Fibroblast of lung (primary cell): Measurements from ENCODE around the gene SDS. TPM values are rescaled to one million over a fixed set of nuclear protein-coding genes. Genes with fewer than 3 reads are reported as not detected.
"Not testable (repeated sequence)": the region's sequence is repeated elsewhere in the genome, so short reads cannot be mapped to it uniquely, and the experiment has no call there.

Experiments
- DNase-seq, 2 donors: peaks; one replicate each; pipeline versions ENCODE4 v3.0.0 to v3.0.0-alpha.2; 2010; ENCODE audit warnings: low read depth in 2 of 2
- H2AFZ ChIP-seq: 2 replicates; pipeline ENCODE4 v1.5.1; 2012; ENCODE audit warnings: low read length, control low read depth, inconsistent platforms
- H3K27ac ChIP-seq: 2 replicates; pipeline ENCODE4 v1.5.1; 2011; ENCODE audit warnings: low read length, control low read depth; ENCODE audit not compliant: insufficient read depth
- H3K27me3 ChIP-seq: 2 replicates; pipeline ENCODE4 v1.5.1; 2011; ENCODE audit warnings: mild to moderate bottlenecking, low read length; ENCODE audit not compliant: control insufficient read depth, insufficient read depth
- H3K36me3 ChIP-seq: 2 replicates; pipeline ENCODE4 v1.5.1; 2011; ENCODE audit warnings: low read length; ENCODE audit not compliant: control insufficient read depth, insufficient read depth
- H3K4me1 ChIP-seq: 2 replicates; pipeline ENCODE4 v1.5.1; 2011; ENCODE audit warnings: low read length; ENCODE audit not compliant: control insufficient read depth, insufficient read depth; ENCODE audit errors: extremely low read depth
- H3K4me2 ChIP-seq: 2 replicates; pipeline ENCODE4 v1.5.1; 2011; ENCODE audit warnings: low read length, control low read depth; ENCODE audit not compliant: insufficient read depth; ENCODE audit errors: extremely low read depth
- H3K4me3 ChIP-seq, 4 experiments: fragments of 200-600 bp in 1 of 4; sonication (generic) in 1 of 4; replicated peaks in 1 of 4; 2 replicates each; pipeline ENCODE4 v1.5.1; 2011 to 2016; ENCODE audit warnings: low read length in 4 of 4, low read depth in 3 of 4, mild to moderate bottlenecking in 3 of 4, control low read depth in 2 of 4, inconsistent platforms in 1 of 4, mixed read lengths in 1 of 4; ENCODE audit not compliant: insufficient read depth in 1 of 4; ENCODE audit errors: control extremely low read depth in 1 of 4
- H3K79me2 ChIP-seq: 2 replicates; pipeline ENCODE4 v1.5.1; 2012; ENCODE audit warnings: mild to moderate bottlenecking, low read length, inconsistent platforms; ENCODE audit not compliant: control insufficient read depth, insufficient read depth
- H3K9ac ChIP-seq: 2 replicates; pipeline ENCODE4 v1.5.1; 2011; ENCODE audit warnings: mild to moderate bottlenecking, low read length, control low read depth; ENCODE audit not compliant: insufficient read depth
- H3K9me3 ChIP-seq: 2 replicates; pipeline ENCODE4 v1.5.1; 2012; ENCODE audit warnings: low read depth, low read length; ENCODE audit not compliant: control insufficient read depth, insufficient read depth
- H4K20me1 ChIP-seq: 2 replicates; pipeline ENCODE4 v1.5.1; 2011; ENCODE audit warnings: low read length; ENCODE audit not compliant: control insufficient read depth, insufficient read depth; ENCODE audit errors: extremely low read depth
- CTCF ChIP-seq, 2 donors: IDR thresholded peaks in 1 of 2; conservative IDR thresholded peaks in 1 of 2; 1 replicate in 1 of 2; 2 replicates in 1 of 2; pipeline ENCODE4 v1.5.1; 2011 to 2012; ENCODE audit warnings: low read length in 2 of 2, control low read depth in 1 of 2, inconsistent platforms in 1 of 2, low read depth in 1 of 2, mild to moderate bottlenecking in 1 of 2
- EZH2 ChIP-seq: IDR thresholded peaks from 2 replicates; pipeline ENCODE4 v1.5.1; 2012; ENCODE audit warnings: low read length, control low read depth, mild to moderate bottlenecking; ENCODE audit errors: missing control alignments
- polyA plus RNA-seq, 2 donors: library from polyadenylated mRNA; depleted of rRNA in 1 of 2; stranded (reverse) in 1 of 2; unstranded in 1 of 2; fragments of >200 nt; gene quantifications; 2 replicates each; pipeline ENCODE4 v1.2.1, GENCODE V29; 2011 to 2012; ENCODE audit warnings: missing spikeins in 1 of 2
- total RNA-seq: library from RNA; depleted of rRNA; stranded (reverse); fragments of >200 nt; gene quantifications from 2 replicates; pipeline ENCODE4 v1.2.1, GENCODE V29; 2014

SDS gene
- total and polyA plus RNA-seq, 2 donors (not counting 1 experiment from before 2014, with no cell fraction given): not detected

- Histone ChIP-seq H3K27ac (peak within 1 kb of the TSS; percentile 57), H3K27me3 (no peaks in the 10 kb centered on the region)
Measured at GRCh38 chr12:113358381-113359132, 45.1 kb downstream of the SDS start, which contains the start of gene PLBD2. TSS of gene PLBD2 (plus strand) at chr12:113358587. CDS start at chr12:113358601, 14 bp downstream.

GRCh38 chr12:113354192-113354591 is 49.5 kb downstream of the SDS start:
- H3K9ac ChIP-seq, DNase-seq, H2AFZ ChIP-seq: not testable (repeated sequence)

More at GRCh38 chr12:113358381-113359132, 45.1 kb downstream of the SDS start, which contains the start of gene PLBD2:
- peak; percentile 90 for DNase-seq
- Histone ChIP-seq H3K9ac (peak within 1 kb of the TSS; percentile 77), H3K4me3 (peak within 1 kb of the TSS; percentile 72 to 93 (median 85)), H2AFZ (peak within 1 kb of the TSS; percentile 71), H4K20me1 (no peaks in the 10 kb centered on the region), H3K4me2 (peak within 1 kb of the TSS; percentile 94), H3K9me3 (no peaks in the 10 kb centered on the region), H3K36me3 (peaks cover 2% of the 10 kb centered on the region), H3K79me2 (peaks cover 10% of the 10 kb centered on the region), H3K4me1 (peaks cover 4% of the 10 kb centered on the region)
- TF ChIP-seq CTCF (conservative IDR thresholded peaks at IDR 0.05 in 1 of 2, IDR thresholded peaks at IDR 0.05 in 1 of 2; ENCODE audit: low read depth in 1 of 2, low read length in 2 of 2) (no peak), EZH2 (no peak)

GRCh38 chr12:113351089-113351488 is 52.6 kb downstream of the SDS start:
- H4K20me1 ChIP-seq: no peaks in the 10 kb centered on the region
- H3K4me1 ChIP-seq: no peaks in the 10 kb centered on the region
- no peaks in the 10 kb centered on the region for H3K27me3 ChIP-seq
- no peak overlapping the region for H3K27ac ChIP-seq
- no peaks in the 10 kb centered on the region for H3K79me2 ChIP-seq
- no peaks in the 10 kb centered on the region for H3K36me3 ChIP-seq
- no peak for TF ChIP-seq CTCF (conservative IDR thresholded peaks at IDR 0.05 in 1 of 2, IDR thresholded peaks at IDR 0.05 in 1 of 2; ENCODE audit: low read depth in 1 of 2, low read length in 2 of 2)
- TF ChIP-seq EZH2: no peak
- no peak overlapping the region for H2AFZ ChIP-seq
- no peaks in the 10 kb centered on the region for H3K9me3 ChIP-seq
- no peak overlapping the region for H3K9ac ChIP-seq
- no peak overlapping the region for H3K4me3 ChIP-seq
- no peak for DNase-seq
- no peak overlapping the region for H3K4me2 ChIP-seq

More at GRCh38 chr12:113354192-113354591, 49.5 kb downstream of the SDS start:
- H3K4me3 ChIP-seq, H3K27me3 ChIP-seq, H3K79me2 ChIP-seq, H3K27ac ChIP-seq, H3K36me3 ChIP-seq, H4K20me1 ChIP-seq, H3K4me2 ChIP-seq, H3K4me1 ChIP-seq, H3K9me3 ChIP-seq: not testable (repeated sequence)
